AG04449 (cell line): ENCODE measurements around the gene NPHP4.

Source experiments
- CTCF ChIA-PET: fragments of 350-600 bp; formaldehyde crosslinking; extraction: SDS; loops from one replicate; lab custom pipeline; 2021; ENCODE audit warnings: antibody characterized with exemption; lab: Yijun Ruan, JAX
- POLR2A ChIA-PET: fragments of 400-600, 350-600 bp; formaldehyde crosslinking; extraction: SDS; loops from one replicate; lab custom pipeline; 2020; ENCODE audit warnings: antibody characterized with exemption, inconsistent platforms; lab: Yijun Ruan, JAX
- DNase-seq: peaks from one replicate; pipeline ENCODE4 v3.0.0-alpha.2; 2010; ENCODE audit warnings: low read depth, low spot score
- H3K4me3 ChIP-seq: 2 replicates; pipeline ENCODE4 v1.5.1; 2011; ENCODE audit warnings: low read depth, mild to moderate bottlenecking, control low read depth, low read length
- TF ChIP-seq, protein P1 (sequence below): IDR thresholded peaks from one replicate; pipeline ENCODE4 v1.5.1; 2011; ENCODE audit warnings: mild to moderate bottlenecking, moderate library complexity, low read length, control low read depth, inconsistent platforms; ENCODE audit not compliant: insufficient read depth; ENCODE audit errors: missing control alignments

The NPHP4 gene

DNA sequence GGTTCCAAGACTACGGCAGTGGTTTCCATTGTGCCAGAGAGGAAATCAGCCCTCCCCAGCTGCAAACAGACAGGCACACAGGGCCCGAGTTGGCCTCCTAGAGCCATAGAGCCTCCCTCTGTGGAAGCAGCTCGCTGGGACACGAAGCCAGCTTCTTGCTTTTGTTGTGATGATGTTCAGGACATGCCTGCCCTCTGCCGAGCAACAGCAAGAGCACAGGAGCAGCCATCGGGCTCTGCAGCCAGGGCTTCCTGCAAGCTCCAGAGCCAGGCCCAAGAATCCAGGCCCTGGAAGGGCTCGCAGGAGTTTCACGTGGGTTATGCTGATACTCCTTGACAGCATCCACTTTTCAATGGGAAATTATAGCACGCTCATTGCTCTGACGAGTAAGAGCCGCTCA lies 18.5 kb downstream of the NPHP4 start:
- H3K4me3 ChIP-seq = no peak overlapping the region
- CTCF ChIA-PET = interaction anchor here (0.8 to 7.0 kb wide), 4 partner anchors 11 to 464 kb away, joined by 4 to 164 read pairs (median 6); no protein-coding TSS in a partner anchor
- DNase-seq = no peak
- TF ChIP-seq, protein P1, sequence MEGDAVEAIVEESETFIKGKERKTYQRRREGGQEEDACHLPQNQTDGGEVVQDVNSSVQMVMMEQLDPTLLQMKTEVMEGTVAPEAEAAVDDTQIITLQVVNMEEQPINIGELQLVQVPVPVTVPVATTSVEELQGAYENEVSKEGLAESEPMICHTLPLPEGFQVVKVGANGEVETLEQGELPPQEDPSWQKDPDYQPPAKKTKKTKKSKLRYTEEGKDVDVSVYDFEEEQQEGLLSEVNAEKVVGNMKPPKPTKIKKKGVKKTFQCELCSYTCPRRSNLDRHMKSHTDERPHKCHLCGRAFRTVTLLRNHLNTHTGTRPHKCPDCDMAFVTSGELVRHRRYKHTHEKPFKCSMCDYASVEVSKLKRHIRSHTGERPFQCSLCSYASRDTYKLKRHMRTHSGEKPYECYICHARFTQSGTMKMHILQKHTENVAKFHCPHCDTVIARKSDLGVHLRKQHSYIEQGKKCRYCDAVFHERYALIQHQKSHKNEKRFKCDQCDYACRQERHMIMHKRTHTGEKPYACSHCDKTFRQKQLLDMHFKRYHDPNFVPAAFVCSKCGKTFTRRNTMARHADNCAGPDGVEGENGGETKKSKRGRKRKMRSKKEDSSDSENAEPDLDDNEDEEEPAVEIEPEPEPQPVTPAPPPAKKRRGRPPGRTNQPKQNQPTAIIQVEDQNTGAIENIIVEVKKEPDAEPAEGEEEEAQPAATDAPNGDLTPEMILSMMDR = no peak
- POLR2A ChIA-PET = no interaction called here

DNA sequence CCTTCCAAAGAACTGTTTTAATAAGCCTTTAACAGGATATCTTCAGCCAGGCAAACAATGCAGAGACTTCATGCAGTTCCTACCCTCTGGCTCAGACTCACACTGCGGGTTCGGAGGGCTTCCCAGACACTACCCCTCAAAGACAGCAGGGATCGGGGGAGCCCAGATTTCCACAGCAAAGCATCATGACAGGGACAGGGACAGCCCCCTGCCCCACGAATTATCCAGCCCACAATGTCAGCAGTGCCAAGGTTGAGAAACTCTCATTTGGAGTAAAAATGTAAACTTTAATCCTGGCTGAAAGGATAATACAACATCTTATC lies 20.1 kb downstream of the NPHP4 start:
- CTCF ChIA-PET = interaction anchor here (0.6 to 7.0 kb wide), 6 partner anchors 9 to 463 kb away, joined by 3 to 164 read pairs (median 6); no protein-coding TSS in a partner anchor

DNA sequence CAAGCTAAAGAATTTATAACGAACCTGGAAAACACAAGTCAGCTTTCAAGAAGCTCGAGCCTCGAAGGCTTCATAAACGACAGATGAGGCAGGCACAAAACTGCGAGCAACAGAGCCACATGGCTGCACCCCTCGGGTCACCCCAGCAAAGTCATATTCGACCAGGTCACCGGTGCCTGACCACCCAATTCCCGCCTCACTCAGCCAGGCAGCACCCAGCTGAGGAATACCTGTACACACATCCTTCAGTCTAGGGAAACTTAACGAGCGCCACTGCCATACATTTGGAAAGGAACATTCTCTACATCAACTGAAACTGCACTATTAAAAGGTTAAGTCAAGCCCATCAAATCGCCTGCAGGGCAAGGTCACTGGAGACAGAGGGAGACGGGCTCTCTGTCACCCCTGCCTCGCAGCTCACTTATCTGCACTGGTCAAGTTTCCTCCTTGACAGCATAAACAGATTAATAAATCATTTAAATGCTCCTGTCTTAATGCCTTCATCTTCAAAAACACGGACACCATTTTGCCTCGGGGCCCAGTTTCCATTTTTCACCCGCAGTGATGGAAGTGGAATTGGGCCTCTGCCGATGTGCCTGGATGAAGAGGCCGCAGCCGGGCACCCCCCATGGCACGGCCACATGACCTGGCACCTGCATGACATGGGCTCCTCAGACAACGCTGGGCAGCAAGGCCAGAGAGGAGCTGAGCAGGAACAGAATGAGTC lies 20.6 kb downstream of the NPHP4 start:
- DNase-seq = no peak
- CTCF ChIA-PET = interaction anchor here (1.3 to 7.0 kb wide), 5 partner anchors 10 to 462 kb away, joined by 3 to 164 read pairs (median 7); no protein-coding TSS in a partner anchor
- no peak overlapping the region for H3K4me3 ChIP-seq
- POLR2A ChIA-PET = no interaction called here
- TF ChIP-seq, protein P1 = no peak

More for the DNA sequence above, 20.1 kb downstream of the NPHP4 start:
- DNase-seq = no peak
- POLR2A ChIA-PET = no interaction called here
- H3K4me3 ChIP-seq = no peak overlapping the region
- TF ChIP-seq, protein P1 = no peak

DNA sequence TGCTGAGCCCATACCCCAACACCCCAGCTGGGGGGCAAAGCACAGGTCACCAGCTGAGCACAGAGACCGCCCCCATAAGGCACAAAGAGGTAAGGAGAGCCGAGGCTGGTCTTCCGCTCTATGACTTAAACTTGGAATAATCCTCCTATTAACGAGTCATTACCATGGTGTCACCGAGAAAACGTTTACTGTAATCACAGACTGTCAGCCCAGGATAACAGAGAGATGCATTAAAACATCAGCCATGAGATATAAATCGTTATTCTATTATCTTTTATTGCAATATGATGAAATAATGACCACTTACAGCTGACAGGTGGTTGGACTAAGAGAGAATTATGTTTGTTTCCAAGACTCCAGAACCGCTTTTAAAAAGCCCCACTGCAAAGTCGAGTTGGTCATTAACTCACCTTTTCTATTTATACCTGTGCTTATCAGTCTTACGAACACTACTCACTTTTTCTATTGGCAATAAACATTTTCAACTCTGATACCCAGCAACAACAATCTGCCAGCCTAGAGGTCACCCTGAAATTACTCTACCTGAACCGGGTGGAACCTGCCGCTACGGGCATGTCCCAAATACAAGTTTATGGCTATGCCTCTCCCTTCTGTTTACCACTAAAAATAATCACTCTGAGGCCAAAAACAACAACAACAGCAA lies 21.5 kb downstream of the NPHP4 start:
- CTCF ChIA-PET = interaction anchor here (2.3 to 7.0 kb wide), 2 partner anchors 456 to 461 kb away, joined by 8 to 164 read pairs; no protein-coding TSS in a partner anchor
- POLR2A ChIA-PET = no interaction called here
- TF ChIP-seq, protein P1 = no peak
- DNase-seq = no peak
- H3K4me3 ChIP-seq = no peak overlapping the region

DNA sequence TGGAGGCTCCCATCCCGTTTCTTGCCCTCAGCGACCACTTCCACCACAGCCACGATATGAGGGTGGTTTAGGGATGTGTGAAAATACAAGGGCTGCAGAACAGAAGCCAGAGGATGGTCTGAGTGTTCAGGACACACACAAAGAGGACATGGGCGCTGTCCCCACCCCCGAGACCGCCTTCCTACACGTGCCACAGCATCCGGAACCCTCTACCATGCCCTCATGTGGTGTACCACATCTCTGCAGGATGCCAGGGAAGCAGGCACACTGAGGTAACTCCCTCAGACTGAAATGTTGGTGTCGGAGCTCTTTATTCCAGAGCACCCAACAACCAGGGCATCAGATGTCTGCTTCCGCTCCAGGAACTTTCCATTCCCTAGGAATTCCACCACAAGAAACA lies 23.1 kb downstream of the NPHP4 start:
- CTCF ChIA-PET = interaction anchor here (1.4 kb wide), 1 partner anchor 459 kb away, joined by 5 read pairs; no protein-coding TSS in a partner anchor
- POLR2A ChIA-PET = no interaction called here
- TF ChIP-seq, protein P1 = no peak
- no peak overlapping the region for H3K4me3 ChIP-seq
- no peak for DNase-seq

DNA sequence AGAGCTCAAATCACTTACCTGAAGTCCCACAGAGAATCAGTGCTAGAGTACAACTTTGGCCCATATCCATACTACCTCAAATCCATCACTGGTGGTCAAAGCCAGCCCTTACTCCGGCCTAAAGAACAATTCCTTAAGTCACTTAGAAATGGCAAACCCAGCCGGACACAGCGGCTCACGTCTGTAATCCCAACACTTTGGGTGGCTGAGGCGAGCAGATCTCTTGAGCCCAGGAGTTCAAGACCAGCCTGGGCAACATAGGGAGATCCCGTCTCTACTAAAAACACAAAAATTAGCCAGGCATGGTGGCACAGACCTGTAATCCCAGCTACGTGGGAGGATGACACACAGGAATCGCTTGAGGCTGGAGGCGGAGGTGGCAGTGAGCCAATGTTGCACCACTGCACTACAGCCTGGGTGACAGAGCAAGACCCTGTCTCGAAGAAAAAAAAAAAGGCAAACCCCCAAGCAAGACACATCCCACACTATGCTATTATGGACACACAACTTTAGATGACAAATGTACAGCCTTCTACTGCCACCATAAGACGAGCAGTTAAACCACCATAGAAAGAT lies 24.0 kb downstream of the NPHP4 start:
- ChIA-PET CTCF (no interaction called here), POLR2A (no interaction called here)
- H3K4me3 ChIP-seq = no peak overlapping the region
- TF ChIP-seq, protein P1 = no peak
- no peak for DNase-seq
